ENCODE data around the gene TPTE2.
A peak's percentile ranks its signal among the peaks of the same experiment; 100 is the strongest.
"Not testable (repeated sequence)": the region's sequence is repeated elsewhere in the genome, so short reads cannot be mapped to it uniquely, and the experiment has no call there.

TPTE2 gene

DNA sequence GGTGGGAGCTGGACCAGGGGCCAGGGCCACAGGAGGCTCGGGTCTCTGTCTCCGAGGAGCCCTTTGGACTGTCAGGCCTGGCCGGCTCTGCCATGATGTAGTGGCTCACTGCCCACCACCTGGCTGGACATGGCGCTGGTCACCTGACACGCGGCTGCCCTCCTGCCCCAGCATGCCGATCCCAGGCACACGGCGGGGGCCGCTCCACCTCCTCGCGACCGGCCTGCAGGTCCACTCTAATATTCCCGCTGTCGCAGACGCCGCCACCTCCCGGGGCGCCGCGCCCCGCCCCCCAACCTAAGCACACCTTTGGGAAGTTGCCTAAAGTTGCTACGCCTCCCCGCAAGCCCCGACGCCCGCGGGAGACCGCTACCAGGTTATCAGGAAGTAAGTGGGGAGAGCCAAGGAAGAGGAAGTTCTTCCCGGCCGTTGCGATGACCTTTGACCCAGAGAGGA is at the start of gene TPTE2:
TPTE2 (minus strand) TSS at position 406 of the 456 bp plus-strand sequence. CDS start 58,298 bp downstream, outside the sequence.
- H3K9me3 Mint-ChIP-seq; H3K36me3 Mint-ChIP-seq (ENCODE audit: insufficient read depth); H3K27me3 Mint-ChIP-seq; H3K4me1 Mint-ChIP-seq; ATAC-seq (replicated peaks; ENCODE audit: extremely low read depth, poor library complexity, severe bottlenecking); DNase-seq (ENCODE audit: low spot score in 2 of 2); H3K27ac Mint-ChIP-seq (ENCODE audit: low read depth); H3K4me3 Mint-ChIP-seq: not testable (repeated sequence)

DNA sequence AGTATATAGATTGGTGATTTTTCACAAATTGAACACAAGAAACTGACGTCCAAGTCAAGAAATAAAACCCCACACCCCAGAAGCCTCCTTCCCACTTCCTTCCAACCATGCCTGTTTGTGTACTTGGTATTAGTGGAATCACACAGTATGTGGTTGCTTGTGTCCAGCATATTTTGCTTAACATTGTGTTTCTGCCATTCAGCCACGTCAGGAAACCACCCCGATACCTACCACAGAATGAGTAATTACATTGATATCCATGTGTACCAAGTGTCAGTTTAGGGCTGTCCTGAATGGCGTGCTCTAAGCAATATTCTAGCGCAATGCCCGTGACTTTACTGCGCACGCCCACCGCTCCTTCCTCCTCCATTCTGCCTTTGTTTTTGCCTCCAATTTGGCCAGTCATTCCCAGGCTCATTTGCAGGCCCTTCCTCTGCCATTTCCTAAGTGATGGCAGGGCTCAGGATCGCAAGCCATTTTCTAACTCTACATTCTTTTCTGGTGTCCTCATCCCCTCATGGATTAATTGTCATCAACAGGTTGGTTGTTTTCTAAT is 46.3 kb upstream of the TPTE2 start:
- H3K27me3 Mint-ChIP-seq: peaks cover 42% of the 10 kb centered on the region
- no peak overlapping the region for H3K4me3 Mint-ChIP-seq
- ATAC-seq (replicated peaks; ENCODE audit: extremely low read depth, poor library complexity, severe bottlenecking): no peak
- H3K4me1 Mint-ChIP-seq: no peaks in the 10 kb centered on the region
- no peak overlapping the region for H3K27ac Mint-ChIP-seq (ENCODE audit: low read depth)
- H3K9me3 Mint-ChIP-seq: no peaks in the 10 kb centered on the region
- no peak for DNase-seq (ENCODE audit: low spot score in 2 of 2)
- no peaks in the 10 kb centered on the region for H3K36me3 Mint-ChIP-seq (ENCODE audit: insufficient read depth)

DNA sequence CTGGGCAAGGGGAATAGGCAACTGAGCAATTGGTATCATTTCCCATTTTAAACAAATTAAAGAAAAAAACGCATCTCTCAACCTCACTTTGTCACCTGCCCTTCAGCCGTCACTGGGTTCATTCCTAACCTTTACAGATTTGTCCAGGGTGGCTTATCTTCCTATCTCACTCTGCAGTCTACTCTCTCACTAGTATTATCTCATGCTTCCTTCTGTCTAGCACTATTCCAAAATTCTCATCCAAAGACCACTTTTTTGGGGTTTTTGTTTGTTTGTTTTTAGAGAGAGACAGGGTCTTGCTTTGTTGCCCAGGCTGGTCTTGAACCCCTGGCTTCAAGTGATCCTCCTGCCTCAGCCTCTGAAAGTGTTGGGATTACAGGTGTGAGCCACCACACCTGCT is 45.4 kb upstream of the TPTE2 start:
- H3K27me3 Mint-ChIP-seq: peaks cover 42% of the 10 kb centered on the region
- ATAC-seq (replicated peaks; ENCODE audit: extremely low read depth, poor library complexity, severe bottlenecking) (no peak), DNase-seq (ENCODE audit: low spot score in 2 of 2) (no peak)
- H3K27ac Mint-ChIP-seq (ENCODE audit: low read depth): no peak overlapping the region
- no peaks in the 10 kb centered on the region for H3K4me1 Mint-ChIP-seq
- no peak overlapping the region for H3K4me3 Mint-ChIP-seq
- no peaks in the 10 kb centered on the region for H3K9me3 Mint-ChIP-seq
- H3K36me3 Mint-ChIP-seq (ENCODE audit: insufficient read depth): no peaks in the 10 kb centered on the region

DNA sequence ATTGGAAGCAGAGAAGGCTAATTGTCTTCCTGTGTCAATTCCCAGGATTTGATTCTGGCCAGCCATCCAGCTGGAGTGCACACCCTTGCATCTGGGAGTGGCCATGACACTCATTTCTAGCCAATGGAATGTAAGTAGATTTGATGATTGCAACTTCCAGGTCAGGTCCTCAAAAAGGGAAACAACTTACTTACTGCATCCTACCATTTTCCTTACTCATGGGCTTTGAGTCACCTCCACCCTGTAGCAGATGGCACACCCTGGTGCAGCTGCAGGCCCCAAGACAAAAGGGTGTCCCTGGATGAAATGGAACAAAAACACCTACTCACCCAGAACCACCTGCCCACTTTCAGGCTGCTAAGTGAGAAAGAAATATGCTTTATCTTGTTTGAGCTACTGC is 44.8 kb upstream of the TPTE2 start:
- Mint-ChIP-seq H3K4me1 (no peaks in the 10 kb centered on the region), H3K36me3 (ENCODE audit: insufficient read depth) (no peaks in the 10 kb centered on the region), H3K4me3 (no peak overlapping the region), H3K27ac (ENCODE audit: low read depth) (no peak overlapping the region), H3K27me3 (peaks cover 45% of the 10 kb centered on the region), H3K9me3 (no peaks in the 10 kb centered on the region)
- no peak for DNase-seq (ENCODE audit: low spot score in 2 of 2)
- no peak for ATAC-seq (replicated peaks; ENCODE audit: extremely low read depth, poor library complexity, severe bottlenecking)

DNA sequence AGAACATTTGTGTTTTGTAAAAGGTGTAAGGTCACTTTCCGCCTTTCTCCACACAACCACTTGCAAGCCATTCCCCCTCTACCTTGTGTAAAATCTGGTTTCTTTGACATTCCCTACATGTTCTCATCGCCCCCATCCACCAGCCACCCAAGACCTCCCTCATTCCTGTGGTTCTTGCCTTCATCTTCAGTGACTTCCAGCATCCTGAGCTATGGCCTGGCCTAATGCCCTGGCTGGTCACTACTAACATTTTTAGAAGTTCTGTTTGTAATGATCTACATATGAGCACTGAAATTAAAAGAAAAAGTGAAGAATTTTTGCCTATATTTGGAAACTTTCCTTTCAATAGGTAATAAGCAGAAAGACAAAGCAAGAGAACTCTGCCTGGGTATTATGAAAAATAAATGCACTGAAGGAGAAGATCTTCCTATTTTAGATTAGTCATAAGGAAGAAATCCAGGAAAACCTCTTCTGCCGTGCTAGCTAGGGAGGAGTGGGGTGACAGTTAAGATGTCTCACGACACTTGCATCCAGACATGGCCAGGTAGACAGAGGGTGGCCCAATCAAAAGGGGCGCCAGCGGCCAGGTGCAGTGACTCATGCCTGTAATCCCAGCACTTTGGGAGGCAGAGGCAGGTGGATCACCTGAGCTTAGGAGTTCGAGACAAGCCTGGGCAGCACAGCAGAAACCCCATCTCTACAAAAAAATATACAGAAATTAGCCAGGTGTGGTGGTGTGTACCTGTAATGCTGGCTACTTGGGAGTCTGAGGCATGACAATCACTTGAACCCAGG is 44.0 kb upstream of the TPTE2 start:
- DNase-seq (ENCODE audit: low spot score in 2 of 2): no peak
- Mint-ChIP-seq H3K4me3 (no peak overlapping the region), H3K4me1 (no peaks in the 10 kb centered on the region), H3K27ac (ENCODE audit: low read depth) (no peak overlapping the region), H3K9me3 (no peaks in the 10 kb centered on the region), H3K36me3 (ENCODE audit: insufficient read depth) (no peaks in the 10 kb centered on the region), H3K27me3 (peaks cover 52% of the 10 kb centered on the region)
- no peak for ATAC-seq (replicated peaks; ENCODE audit: extremely low read depth, poor library complexity, severe bottlenecking)

DNA sequence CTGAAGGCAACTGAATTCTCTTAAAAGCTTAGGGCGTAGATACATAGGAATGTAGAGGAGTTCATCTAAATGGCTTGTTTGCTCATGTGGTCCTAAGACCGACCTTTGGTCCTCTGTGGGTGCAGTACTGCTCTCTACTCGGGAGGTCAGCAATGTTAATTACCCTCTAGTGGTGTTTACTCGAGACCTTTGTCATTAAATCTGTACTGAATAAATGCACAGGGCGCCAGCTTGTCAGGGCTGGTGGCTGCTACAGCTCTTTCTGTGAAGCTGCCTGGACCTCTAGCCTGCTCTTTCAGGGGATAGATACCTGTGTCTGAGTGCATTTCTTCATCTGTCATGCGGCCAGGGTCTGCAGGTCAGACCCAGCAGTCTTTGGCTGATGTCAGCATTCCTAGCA is 43.0 kb upstream of the TPTE2 start:
- Mint-ChIP-seq H3K4me3 (no peak overlapping the region), H3K4me1 (no peaks in the 10 kb centered on the region), H3K27ac (ENCODE audit: low read depth) (no peak overlapping the region), H3K36me3 (ENCODE audit: insufficient read depth) (no peaks in the 10 kb centered on the region), H3K27me3 (peaks cover 61% of the 10 kb centered on the region), H3K9me3 (no peaks in the 10 kb centered on the region)
- no peak for ATAC-seq (replicated peaks; ENCODE audit: extremely low read depth, poor library complexity, severe bottlenecking)
- DNase-seq (ENCODE audit: low spot score in 2 of 2): no peak

DNA sequence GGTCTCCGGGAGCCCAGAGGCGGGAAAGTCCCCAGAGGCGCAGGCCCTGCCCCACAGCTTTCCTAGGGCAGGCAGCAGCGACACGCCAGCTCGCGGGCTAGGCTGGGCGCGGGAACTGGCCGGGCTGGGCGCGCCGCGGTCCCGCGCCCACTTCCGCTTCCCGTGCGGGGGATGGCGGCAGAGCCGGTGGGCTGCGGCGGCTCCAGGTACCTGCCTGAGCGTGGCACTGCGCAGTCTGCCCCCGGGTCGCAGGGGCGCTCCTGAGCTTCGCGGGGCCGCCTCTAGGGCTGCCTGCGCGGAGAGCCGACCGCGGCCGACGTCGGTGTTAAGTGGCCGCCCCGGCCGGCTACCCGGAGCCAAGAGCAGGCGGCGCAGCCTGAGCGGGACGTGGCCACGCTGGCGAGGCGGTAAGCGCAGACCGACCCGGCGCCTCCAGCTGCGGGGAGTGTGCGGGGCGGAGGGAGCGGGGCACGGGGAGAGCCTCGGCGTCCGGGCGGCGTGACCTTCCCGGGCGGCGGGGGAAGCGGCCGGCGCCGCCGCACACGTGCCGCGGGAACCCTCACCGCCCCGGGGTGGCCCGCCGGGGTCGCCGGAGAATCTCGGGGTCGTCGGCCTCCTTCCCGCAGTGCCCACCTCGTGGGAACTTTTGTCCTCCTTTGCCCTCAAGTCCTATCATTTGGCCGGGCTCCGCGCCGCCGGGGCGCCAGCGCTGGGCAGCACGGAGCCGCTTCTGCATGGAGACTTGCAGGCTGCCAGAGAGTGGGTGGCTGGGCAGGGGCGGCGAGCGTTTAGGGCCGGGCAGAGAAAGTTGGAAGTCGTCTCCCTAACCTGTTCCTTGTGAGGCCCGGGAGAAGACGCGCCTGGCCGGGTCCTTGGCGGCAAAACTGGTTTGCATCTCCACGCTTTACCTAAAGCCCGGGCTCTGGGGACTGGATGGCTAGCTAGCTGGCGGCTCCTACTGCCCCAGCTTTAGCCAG is 40.7 kb upstream of the TPTE2 start:
- DNase-seq (ENCODE audit: low spot score in 2 of 2) (no peak), ATAC-seq (replicated peaks; ENCODE audit: extremely low read depth, poor library complexity, severe bottlenecking) (peak; percentile 78)
- peaks cover 73% of the 10 kb centered on the region for H3K27me3 Mint-ChIP-seq
- no peaks in the 10 kb centered on the region for H3K9me3 Mint-ChIP-seq
- H3K36me3 Mint-ChIP-seq (ENCODE audit: insufficient read depth): no peaks in the 10 kb centered on the region
- H3K27ac Mint-ChIP-seq (ENCODE audit: low read depth): no peak overlapping the region
- no peaks in the 10 kb centered on the region for H3K4me1 Mint-ChIP-seq
- peak overlapping the region; percentile 31 for H3K4me3 Mint-ChIP-seq

DNA sequence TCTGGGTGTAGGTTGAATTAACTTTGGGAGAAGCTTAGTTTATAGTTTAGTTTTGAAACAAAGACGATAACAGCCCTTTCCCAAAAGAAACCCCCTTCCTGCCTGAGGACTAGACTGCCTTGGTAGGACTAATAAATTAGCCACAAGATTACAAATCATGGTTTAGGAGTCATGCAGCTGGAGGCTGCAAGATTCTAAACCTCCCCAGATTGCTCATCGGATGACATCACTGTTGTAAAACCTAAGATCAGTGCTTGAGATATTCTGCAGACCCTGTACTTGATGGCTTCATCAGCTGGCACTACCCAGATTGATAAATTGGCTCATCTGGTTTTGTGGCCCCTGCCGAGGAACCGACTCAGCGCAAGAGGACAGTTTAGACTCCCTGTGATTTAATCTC is 36.2 kb upstream of the TPTE2 start:
- no peak overlapping the region for H3K27ac Mint-ChIP-seq (ENCODE audit: low read depth)
- no peak for ATAC-seq (replicated peaks; ENCODE audit: extremely low read depth, poor library complexity, severe bottlenecking)
- no peak overlapping the region for H3K4me3 Mint-ChIP-seq
- no peaks in the 10 kb centered on the region for H3K36me3 Mint-ChIP-seq (ENCODE audit: insufficient read depth)
- DNase-seq (ENCODE audit: low spot score in 2 of 2): no peak
- peaks cover 80% of the 10 kb centered on the region for H3K27me3 Mint-ChIP-seq
- no peaks in the 10 kb centered on the region for H3K9me3 Mint-ChIP-seq
- H3K4me1 Mint-ChIP-seq: no peaks in the 10 kb centered on the region

DNA sequence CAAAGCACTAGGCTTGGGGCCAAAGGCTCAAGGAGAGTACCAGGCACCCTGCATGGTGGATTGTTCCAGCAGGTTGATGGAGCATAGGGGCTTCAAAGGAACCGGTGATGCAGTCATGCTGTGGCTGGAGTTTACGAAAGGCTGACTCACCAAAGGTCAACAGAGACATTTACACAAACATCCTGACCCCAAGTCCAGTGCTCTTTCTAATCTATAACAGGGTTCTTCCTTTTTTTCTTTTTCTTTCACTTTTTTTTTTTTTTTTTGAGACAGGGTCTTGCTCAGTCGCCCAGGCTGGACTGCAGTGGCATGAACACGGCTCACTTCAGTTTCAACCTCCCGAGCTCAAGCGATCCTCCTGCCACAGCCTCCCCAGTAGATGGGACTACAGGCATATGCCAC is 35.6 kb upstream of the TPTE2 start:
- DNase-seq (ENCODE audit: low spot score in 2 of 2) (no peak), ATAC-seq (replicated peaks; ENCODE audit: extremely low read depth, poor library complexity, severe bottlenecking) (no peak)
- Mint-ChIP-seq H3K27me3 (peaks cover 82% of the 10 kb centered on the region), H3K4me3 (no peak overlapping the region), H3K27ac (ENCODE audit: low read depth) (no peak overlapping the region), H3K9me3 (no peaks in the 10 kb centered on the region), H3K4me1 (no peaks in the 10 kb centered on the region), H3K36me3 (ENCODE audit: insufficient read depth) (no peaks in the 10 kb centered on the region)

DNA sequence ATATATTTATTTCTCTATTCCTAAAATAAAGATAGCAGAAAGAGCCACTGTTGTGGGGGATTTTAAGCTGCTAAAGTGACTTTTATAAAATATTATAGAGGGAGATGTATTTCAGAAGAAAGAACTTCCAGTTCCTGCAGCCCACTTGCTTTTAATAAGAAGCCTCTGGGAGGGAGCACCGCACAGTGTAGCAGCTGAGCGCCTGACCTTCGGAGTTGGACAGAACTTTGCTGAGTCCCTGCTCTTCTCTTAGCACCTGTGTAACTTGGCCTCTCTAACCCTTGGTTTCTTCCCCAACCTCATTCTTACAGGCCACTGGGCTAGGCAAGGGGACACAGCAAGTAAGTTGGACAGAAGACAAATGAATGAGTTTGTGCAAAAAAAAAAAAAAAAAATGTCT is 34.8 kb upstream of the TPTE2 start:
- Mint-ChIP-seq H3K4me3 (no peak overlapping the region), H3K27ac (ENCODE audit: low read depth) (no peak overlapping the region), H3K36me3 (ENCODE audit: insufficient read depth) (no peaks in the 10 kb centered on the region), H3K4me1 (no peaks in the 10 kb centered on the region), H3K27me3 (peaks cover 78% of the 10 kb centered on the region), H3K9me3 (no peaks in the 10 kb centered on the region)
- ATAC-seq (replicated peaks; ENCODE audit: extremely low read depth, poor library complexity, severe bottlenecking): no peak
- DNase-seq (ENCODE audit: low spot score in 2 of 2): no peak

DNA sequence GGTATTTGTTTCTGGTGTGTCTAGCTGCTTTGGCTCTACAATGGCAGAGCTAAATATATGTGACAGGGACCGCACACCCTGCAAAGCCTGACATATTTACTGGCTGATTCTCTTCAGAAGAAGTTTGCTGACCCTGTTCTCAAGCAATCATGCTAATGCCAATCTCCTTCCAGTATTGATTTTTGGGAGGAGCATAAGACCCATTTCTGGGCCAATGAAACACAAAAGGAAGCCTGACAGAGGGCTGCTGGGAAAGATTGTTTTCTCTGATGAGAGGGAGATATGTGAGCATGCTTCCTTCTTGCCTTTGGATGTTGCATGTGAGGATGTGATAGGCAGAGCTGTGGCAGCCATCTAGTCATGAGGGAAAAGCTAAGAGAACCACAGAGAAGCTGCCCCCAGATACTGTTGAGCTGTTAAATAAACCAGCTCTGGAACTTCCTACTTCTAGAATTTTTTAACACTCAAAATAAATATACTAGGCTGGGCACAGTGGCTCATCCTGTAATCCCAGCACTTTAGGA is 31.4 kb upstream of the TPTE2 start:
- Mint-ChIP-seq H3K4me1 (peaks cover 5% of the 10 kb centered on the region), H3K27ac (ENCODE audit: low read depth) (no peak overlapping the region), H3K9me3 (no peaks in the 10 kb centered on the region), H3K36me3 (ENCODE audit: insufficient read depth) (no peaks in the 10 kb centered on the region), H3K27me3 (peaks cover 45% of the 10 kb centered on the region), H3K4me3 (no peak overlapping the region)
- no peak for ATAC-seq (replicated peaks; ENCODE audit: extremely low read depth, poor library complexity, severe bottlenecking)
- no peak for DNase-seq (ENCODE audit: low spot score in 2 of 2)

DNA sequence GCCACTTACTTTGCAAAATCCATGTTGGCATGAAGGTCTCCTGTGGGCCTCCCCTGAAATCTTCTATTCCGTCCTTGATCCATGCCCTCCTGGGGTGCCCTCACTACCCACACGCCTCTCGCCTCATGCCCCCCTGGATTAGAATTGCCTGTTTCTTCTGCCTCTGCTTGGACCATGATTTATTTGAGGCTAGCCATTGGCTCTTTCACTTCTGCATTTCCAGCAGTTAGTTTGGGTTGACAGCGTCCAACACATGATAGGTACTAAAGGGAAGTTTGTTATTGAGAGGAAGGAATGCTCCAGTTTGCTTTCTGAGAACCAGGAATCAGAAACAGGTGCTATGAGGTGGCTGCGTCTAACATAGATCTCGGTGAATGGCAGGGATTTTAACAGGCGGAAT is 30.5 kb upstream of the TPTE2 start:
- no peaks in the 10 kb centered on the region for H3K9me3 Mint-ChIP-seq
- no peak overlapping the region for H3K4me3 Mint-ChIP-seq
- DNase-seq (ENCODE audit: low spot score in 2 of 2) (no peak), ATAC-seq (replicated peaks; ENCODE audit: extremely low read depth, poor library complexity, severe bottlenecking) (no peak)
- H3K27me3 Mint-ChIP-seq: peaks cover 38% of the 10 kb centered on the region
- no peak overlapping the region for H3K27ac Mint-ChIP-seq (ENCODE audit: low read depth)
- peaks cover under 1% of the 10 kb centered on the region for H3K36me3 Mint-ChIP-seq (ENCODE audit: insufficient read depth)
- peaks cover 14% of the 10 kb centered on the region for H3K4me1 Mint-ChIP-seq

Data from central memory CD8-positive, alpha-beta T cell (primary cell).